Mucosa of descending colon (tissue), 3 donors: ENCODE results near the gene GLIS1. TPM values are rescaled to one million over a fixed set of nuclear protein-coding genes. Genes with fewer than 3 reads are reported as not detected.
A peak's percentile ranks its signal among the peaks of the same experiment; 100 is the strongest.

Experiments
- ATAC-seq: fragments of 200-7000 bp; cut with Tn5 transposase; one replicate; pipeline ENCODE4 v1.9.1; 2020; ENCODE audit warnings: mild to moderate bottlenecking, moderate library complexity
- DNase-seq, 3 donors: peaks; one replicate each; pipeline ENCODE4 v3.0.0-alpha.2; 2020
- H3K36me3 ChIP-seq: fragments of 200-600 bp; one replicate; pipeline ENCODE4 v1.8.0; 2021; ENCODE audit warnings: low read depth, mild to moderate bottlenecking
- H3K4me1 ChIP-seq: fragments of 200-600 bp; one replicate; pipeline ENCODE4 v1.8.0; 2021; ENCODE audit warnings: low read depth, mild to moderate bottlenecking
- H3K4me3 ChIP-seq: fragments of 200-600 bp; one replicate; pipeline ENCODE4 v1.8.0; 2021; ENCODE audit warnings: mild to moderate bottlenecking
- H3K9me3 ChIP-seq: fragments of 200-600 bp; one replicate; pipeline ENCODE4 v1.8.0; 2021; ENCODE audit warnings: mild to moderate bottlenecking
- intact Hi-C, 2 donors: fragments of 100-400 bp; cut with DNase I in 1 of 2; cut with micrococcal nuclease in 1 of 2; formaldehyde crosslinking; loops; one replicate each; pipeline versions ENCODE4 v1.11.0 to v1.11.1; 2022; cut with DNase I, micrococcal nuclease
- total RNA-seq, 3 donors: library from RNA; stranded (reverse); fragmentation: NEBNext Ultra II Directional in 2 of 3; extraction: Animal tissue kit (Norgen Biotek cat#: 25700) in 2 of 3; gene quantifications; one replicate each; pipeline versions ENCODE4 v1.2.1 to v1.2.4, GENCODE V29; 2021 to 2023
- TF ChIP-seq, protein P1 (sequence below): fragments of 200-600 bp; IDR thresholded peaks from one replicate; pipeline ENCODE4 v1.8.0; 2022; ENCODE audit warnings: antibody characterized with exemption, mild to moderate bottlenecking
- donor health status: DM: no; HTN: no; CAD: no; lungs with moderate emphysema.
- donor health status: DM: no; HTN: no; CAD: no.
- donor health status: DM: no; HTN: yes; CAD: no.

The GLIS1 gene
- total RNA-seq, 3 donors from 2014 or later = 0.09 to 0.24 (median 0.14) TPM

DNA sequence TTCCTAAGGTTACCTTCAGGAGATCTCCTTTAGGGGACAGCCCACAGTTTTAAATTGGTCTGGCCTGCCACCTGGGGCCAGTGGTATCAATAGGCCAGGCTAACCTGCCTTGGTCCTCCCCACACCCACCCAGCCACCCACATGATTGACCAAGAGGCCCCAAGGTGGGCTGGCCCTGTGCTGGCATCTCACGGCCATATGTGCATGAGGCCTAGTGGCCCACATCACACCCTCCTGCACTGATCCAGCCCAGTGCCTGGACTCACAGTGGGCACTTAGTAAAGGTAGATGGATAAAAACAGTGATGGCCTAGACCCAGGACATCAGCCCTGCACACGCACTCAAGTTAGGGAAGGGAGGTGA lies 197.7 kb downstream of the GLIS1 start:
- ATAC-seq (no peak), DNase-seq (peak in 1 of 3 donors; percentile 27)
- intact Hi-C loops = no loop called here
- Histone ChIP-seq H3K4me3 (no peak overlapping the region), H3K9me3 (no peaks in the 10 kb centered on the region), H3K36me3 (no peaks in the 10 kb centered on the region), H3K4me1 (no peaks in the 10 kb centered on the region)
- TF ChIP-seq, protein P1, sequence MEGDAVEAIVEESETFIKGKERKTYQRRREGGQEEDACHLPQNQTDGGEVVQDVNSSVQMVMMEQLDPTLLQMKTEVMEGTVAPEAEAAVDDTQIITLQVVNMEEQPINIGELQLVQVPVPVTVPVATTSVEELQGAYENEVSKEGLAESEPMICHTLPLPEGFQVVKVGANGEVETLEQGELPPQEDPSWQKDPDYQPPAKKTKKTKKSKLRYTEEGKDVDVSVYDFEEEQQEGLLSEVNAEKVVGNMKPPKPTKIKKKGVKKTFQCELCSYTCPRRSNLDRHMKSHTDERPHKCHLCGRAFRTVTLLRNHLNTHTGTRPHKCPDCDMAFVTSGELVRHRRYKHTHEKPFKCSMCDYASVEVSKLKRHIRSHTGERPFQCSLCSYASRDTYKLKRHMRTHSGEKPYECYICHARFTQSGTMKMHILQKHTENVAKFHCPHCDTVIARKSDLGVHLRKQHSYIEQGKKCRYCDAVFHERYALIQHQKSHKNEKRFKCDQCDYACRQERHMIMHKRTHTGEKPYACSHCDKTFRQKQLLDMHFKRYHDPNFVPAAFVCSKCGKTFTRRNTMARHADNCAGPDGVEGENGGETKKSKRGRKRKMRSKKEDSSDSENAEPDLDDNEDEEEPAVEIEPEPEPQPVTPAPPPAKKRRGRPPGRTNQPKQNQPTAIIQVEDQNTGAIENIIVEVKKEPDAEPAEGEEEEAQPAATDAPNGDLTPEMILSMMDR = no peak

GRCh38 chr1:53540604-53541262 lies 198.2 kb downstream of the GLIS1 start:
- Histone ChIP-seq H3K4me3 (no peak overlapping the region), H3K4me1 (no peaks in the 10 kb centered on the region), H3K9me3 (no peaks in the 10 kb centered on the region), H3K36me3 (no peaks in the 10 kb centered on the region)
- ATAC-seq = no peak
- TF ChIP-seq, protein P1 = no peak
- intact Hi-C loops = no loop called here
- DNase-seq = peak in 1 of 3 donors; percentile 30

DNA sequence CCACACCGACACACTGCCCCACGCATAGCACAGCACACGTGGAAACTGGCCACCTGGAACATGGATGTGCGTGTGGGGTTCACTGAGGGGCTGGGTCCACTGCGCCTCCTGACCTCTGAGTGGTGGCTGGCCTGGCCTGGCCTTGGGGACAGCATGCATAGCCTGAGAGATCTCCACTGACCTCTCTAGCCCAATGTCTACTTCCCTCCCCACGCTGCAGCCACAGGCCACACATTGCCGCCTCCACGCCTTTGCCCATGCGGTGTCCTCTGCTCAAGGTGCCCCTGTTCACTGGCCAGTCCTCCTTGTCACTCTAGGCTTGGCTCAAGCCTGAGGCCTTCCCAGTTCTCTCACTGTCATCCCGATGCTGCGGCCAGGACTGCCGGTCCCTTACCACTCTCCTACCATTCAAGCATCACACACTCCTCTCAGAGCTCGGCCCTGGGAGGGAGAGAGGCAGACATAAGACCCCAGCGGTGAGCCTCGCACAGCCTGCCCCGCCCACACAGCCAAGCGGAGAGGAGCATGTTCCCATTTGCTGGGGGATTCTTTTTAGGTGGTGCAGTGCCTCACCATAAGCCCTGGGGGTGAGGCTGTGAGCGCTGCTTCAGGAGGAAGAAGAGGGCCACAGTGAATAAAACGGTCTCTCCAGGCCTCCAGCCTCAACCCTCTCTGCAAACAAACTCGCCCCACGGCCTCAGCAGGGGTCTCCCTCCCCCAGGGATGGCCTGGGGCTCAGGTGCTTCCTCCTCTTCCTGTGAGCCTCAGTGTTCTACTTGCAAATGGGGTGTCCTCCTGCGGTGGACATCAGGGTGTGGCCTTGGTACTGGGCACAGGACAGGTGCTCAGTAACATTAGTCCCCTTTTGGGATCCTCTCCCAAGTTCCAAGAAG lies 199.0 kb downstream of the GLIS1 start:
- intact Hi-C loops = no loop called here
- TF ChIP-seq, protein P1 = no peak
- Histone ChIP-seq H3K36me3 (no peaks in the 10 kb centered on the region), H3K9me3 (no peaks in the 10 kb centered on the region), H3K4me1 (no peaks in the 10 kb centered on the region), H3K4me3 (no peak overlapping the region)
- DNase-seq = peak in 1 of 3 donors; percentile 28
- ATAC-seq = no peak

DNA sequence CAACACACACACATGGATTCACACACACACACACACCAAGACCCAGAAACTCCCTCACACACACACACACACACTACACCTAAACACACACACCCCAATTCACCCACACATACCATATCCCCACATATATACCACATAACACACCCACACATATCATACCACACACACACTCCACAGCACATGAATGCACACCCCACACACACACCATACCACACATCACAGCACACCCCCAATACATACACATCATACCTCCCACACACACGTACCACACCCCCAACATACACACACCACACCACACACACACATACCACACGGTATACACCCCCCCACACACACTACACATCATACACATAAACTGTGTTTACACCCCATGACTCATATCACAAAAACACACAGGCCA lies 199.7 kb downstream of the GLIS1 start:
- Histone ChIP-seq H3K4me1 (no peaks in the 10 kb centered on the region), H3K36me3 (no peaks in the 10 kb centered on the region), H3K9me3 (no peaks in the 10 kb centered on the region), H3K4me3 (no peak overlapping the region)
- DNase-seq = no peak
- intact Hi-C loops = no loop called here
- TF ChIP-seq, protein P1 = no peak
- ATAC-seq = no peak

DNA sequence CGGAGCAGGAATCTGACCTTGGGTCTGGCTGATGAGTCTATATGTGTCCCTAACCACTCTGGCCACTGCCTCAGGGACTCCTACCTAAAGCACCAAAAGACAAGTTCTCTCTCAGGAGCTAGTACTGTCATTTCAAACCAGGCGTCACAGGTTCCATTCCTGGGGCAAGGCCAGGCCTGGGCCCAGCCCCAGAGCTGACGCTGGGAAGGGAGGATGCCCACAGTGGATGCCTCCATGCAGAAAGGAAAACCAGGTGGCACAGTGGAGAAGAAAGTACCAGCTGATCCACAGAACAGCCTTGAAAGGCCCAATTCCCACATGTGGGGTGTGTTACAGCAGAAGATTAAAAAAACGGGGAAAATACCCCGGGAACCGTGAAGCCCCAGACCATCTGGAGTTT lies 202.4 kb downstream of the GLIS1 start:
- no peak for ATAC-seq
- TF ChIP-seq, protein P1 = no peak

More for the DNA sequence above, 202.4 kb downstream of the GLIS1 start:
- Histone ChIP-seq H3K4me1 (no peaks in the 10 kb centered on the region), H3K36me3 (no peaks in the 10 kb centered on the region), H3K4me3 (no peak overlapping the region), H3K9me3 (no peaks in the 10 kb centered on the region)
- no peak for DNase-seq
- intact Hi-C loops = no loop called here
